Stimulated activated CD8-positive, alpha-beta memory T cell treated with anti-CD3 and anti-CD28 coated beads, Interleukin-2, amount 100 ng/mL, for 48 hours (primary cell): Measurements from ENCODE around the gene CD44.
"Not testable (repeated sequence)": the region's sequence is repeated elsewhere in the genome, so short reads cannot be mapped to it uniquely, and the experiment has no call there.

ENCODE experiments used
- DNase-seq, 2 donors: peaks; one replicate each; pipeline ENCODE4 v3.0.0-alpha.2; 2020; ENCODE audit warnings: low read depth in 2 of 2

CD44 gene

GRCh38 chr11:35138943-35139721 is at the start of gene CD44:
Gene CD44, plus strand, starts transcription at chr11:35139171. Its CDS starts 133 bp downstream, at chr11:35139304.
- peak; percentile 61 to 66 for DNase-seq

- no peak for DNase-seq
These were observed 49.3 kb upstream of the CD44 start for GRCh38 chr11:35089666-35090065.

GRCh38 chr11:35090125-35090524 is 48.8 kb upstream of the CD44 start:
- no peak for DNase-seq

GRCh38 chr11:35090991-35091390 is 48.0 kb upstream of the CD44 start:
- not testable (repeated sequence) for DNase-seq

GRCh38 chr11:35096723-35097122 is 42.2 kb upstream of the CD44 start:
- no peak for DNase-seq

- DNase-seq, result no peak
These were observed 41.0 kb upstream of the CD44 start for GRCh38 chr11:35097814-35098455.

GRCh38 chr11:35098855-35099254 is 40.1 kb upstream of the CD44 start:
- DNase-seq, result no peak

- DNase-seq, result no peak
These were observed 39.5 kb upstream of the CD44 start for GRCh38 chr11:35099278-35100012.

GRCh38 chr11:35100013-35100383 is 39.0 kb upstream of the CD44 start:
- no peak for DNase-seq

- no peak for DNase-seq
These were observed 37.7 kb upstream of the CD44 start for GRCh38 chr11:35101223-35101622.

GRCh38 chr11:35102267-35102666 is 36.7 kb upstream of the CD44 start:
- no peak for DNase-seq

- no peak for DNase-seq
These were observed 35.4 kb upstream of the CD44 start for GRCh38 chr11:35103366-35104208.

- no peak for DNase-seq
These were observed 34.3 kb upstream of the CD44 start for GRCh38 chr11:35104655-35105054.

GRCh38 chr11:35105319-35106079 is 33.5 kb upstream of the CD44 start:
- DNase-seq, result no peak

- DNase-seq, result no peak
These were observed 32.4 kb upstream of the CD44 start for GRCh38 chr11:35106595-35106994.

- no peak for DNase-seq
These were observed 31.1 kb upstream of the CD44 start for GRCh38 chr11:35107861-35108260.

- DNase-seq, result not testable (repeated sequence)
These were observed 30.6 kb upstream of the CD44 start for GRCh38 chr11:35108336-35108735.

- no peak for DNase-seq
These were observed 29.9 kb upstream of the CD44 start for GRCh38 chr11:35109041-35109440.

GRCh38 chr11:35109827-35110226 is 29.1 kb upstream of the CD44 start:
- DNase-seq, result no peak

- no peak for DNase-seq
These were observed 27.6 kb upstream of the CD44 start for GRCh38 chr11:35111161-35112055.
